ENCODE data around the gene NSD2.

NSD2 gene

DNA sequence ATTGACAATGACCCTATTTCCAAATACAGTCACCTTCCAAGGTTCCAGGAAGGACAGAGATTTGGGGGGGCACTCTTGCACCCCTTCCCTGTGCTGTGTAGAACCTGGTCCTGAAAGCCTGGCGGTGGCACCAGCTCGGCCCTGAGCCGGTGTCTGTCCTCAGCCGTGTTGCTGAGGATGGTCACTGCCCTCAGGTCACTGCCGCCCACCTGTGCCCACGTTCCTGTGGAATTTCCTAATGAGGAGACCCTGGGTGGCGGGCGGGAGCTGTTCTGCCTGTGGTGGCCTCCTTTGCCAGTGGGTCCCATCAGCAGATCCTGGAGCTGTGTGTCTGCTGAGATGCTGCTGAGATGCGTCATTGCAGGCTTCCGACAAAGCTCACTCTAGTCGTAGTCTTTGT lies 104.7 kb downstream of the NSD2 start:
- TF ChIP-seq, protein P1, sequence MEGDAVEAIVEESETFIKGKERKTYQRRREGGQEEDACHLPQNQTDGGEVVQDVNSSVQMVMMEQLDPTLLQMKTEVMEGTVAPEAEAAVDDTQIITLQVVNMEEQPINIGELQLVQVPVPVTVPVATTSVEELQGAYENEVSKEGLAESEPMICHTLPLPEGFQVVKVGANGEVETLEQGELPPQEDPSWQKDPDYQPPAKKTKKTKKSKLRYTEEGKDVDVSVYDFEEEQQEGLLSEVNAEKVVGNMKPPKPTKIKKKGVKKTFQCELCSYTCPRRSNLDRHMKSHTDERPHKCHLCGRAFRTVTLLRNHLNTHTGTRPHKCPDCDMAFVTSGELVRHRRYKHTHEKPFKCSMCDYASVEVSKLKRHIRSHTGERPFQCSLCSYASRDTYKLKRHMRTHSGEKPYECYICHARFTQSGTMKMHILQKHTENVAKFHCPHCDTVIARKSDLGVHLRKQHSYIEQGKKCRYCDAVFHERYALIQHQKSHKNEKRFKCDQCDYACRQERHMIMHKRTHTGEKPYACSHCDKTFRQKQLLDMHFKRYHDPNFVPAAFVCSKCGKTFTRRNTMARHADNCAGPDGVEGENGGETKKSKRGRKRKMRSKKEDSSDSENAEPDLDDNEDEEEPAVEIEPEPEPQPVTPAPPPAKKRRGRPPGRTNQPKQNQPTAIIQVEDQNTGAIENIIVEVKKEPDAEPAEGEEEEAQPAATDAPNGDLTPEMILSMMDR (conservative IDR thresholded peaks at IDR 0.05) = no peak

DNA sequence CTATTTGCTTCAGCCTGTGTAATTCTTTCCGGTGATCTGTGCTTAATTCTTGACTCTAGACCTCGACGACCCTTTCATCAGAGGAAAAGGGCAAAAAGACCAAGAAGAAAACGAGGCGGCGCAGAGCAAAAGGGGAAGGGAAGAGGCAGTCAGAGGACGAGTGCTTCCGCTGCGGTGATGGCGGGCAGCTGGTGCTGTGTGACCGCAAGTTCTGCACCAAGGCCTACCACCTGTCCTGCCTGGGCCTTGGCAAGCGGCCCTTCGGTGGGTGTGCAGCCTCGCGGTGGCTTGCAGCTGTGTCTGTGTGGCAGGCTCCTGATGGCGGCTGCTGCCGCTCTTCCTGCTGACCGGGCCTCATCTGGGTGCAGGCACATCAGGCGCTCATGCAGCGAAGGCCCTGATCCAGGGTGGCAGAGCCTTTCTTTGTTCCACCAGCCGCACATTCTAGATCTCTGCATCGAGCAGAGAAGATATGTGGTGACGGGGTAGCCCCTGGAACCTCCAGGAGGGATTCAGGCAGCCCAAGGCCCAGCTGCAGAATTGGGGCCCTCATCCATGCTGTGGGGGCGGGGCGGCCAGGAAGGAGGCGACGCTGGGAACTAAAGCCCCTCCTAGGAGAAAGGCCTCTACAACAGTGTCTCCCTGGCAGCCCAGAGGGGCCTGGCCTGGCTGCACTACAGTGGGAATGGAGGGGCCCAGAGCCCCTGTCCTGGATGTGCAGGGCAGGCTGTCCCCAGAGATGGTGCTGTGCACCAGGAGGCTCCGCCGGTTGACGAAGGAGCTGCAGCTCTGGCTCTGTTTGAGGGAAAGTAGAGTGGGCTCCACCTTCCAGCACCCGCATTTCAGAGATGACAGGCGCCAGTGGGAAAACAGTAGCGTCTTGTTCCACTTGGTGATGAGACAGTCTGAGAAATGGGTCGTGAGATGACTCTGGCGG lies 105.5 kb downstream of the NSD2 start:
- TF ChIP-seq, protein P1 (conservative IDR thresholded peaks at IDR 0.05) = no peak
- H3K27ac ChIP-seq = no peak overlapping the region

More for the DNA sequence above, 104.7 kb downstream of the NSD2 start:
- no peak overlapping the region for H3K27ac ChIP-seq

DNA sequence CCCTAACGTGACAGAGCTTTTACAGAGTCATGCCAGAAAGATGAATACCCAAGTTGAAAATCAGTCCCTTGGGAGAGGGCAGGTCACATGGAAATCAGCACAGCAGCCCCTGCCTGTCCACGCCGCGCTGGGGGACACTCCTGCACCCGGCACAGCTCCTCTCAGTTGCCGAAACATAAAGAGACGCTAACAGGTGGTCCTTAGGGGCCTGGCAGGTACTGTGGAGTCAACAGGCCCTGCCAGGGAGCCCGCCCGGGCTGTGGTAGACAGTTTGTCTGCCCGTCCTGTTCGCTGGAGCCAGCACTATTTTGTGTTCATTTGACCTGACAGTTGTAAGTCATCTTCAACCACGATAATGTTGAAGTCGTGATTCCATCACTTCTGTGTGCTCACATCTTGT lies 107.0 kb downstream of the NSD2 start:
- no peak overlapping the region for H3K27ac ChIP-seq
- TF ChIP-seq, protein P1 (conservative IDR thresholded peaks at IDR 0.05) = no peak

DNA sequence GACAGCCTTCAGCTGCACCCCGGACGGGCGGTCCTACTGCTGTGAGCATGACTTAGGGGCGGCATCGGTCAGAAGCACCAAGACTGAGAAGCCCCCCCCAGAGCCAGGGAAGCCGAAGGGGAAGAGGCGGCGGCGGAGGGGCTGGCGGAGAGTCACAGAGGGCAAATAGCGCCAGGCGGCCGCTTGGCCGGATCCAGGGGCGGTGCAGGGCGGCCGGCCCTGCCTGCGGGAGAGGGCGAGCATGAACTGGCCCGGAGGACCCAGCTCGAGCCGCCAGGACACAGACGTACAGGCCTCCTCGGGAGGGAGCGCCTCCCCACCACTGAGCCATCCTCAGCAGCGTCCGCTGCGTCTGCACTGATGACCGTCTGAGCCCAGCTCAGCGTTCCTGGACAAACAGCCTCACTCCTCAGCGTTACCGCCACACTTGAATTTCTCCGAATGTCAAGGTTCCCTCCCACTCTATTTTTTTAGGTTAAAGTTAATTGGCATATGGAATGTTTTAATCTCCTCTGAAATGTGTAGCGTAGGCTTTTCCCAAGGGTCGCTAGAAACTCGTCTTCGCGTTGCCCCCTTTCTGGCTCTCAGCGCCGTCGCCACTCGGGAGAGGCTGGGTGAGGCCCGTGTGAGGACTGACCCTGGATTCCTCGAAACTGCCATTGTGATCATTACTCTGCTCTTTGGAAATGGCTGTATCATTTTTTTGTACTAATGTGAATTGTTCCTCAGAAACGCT lies 107.7 kb downstream of the NSD2 start:
- TF ChIP-seq, protein P1 (conservative IDR thresholded peaks at IDR 0.05) = no peak
- no peak overlapping the region for H3K27ac ChIP-seq

DNA sequence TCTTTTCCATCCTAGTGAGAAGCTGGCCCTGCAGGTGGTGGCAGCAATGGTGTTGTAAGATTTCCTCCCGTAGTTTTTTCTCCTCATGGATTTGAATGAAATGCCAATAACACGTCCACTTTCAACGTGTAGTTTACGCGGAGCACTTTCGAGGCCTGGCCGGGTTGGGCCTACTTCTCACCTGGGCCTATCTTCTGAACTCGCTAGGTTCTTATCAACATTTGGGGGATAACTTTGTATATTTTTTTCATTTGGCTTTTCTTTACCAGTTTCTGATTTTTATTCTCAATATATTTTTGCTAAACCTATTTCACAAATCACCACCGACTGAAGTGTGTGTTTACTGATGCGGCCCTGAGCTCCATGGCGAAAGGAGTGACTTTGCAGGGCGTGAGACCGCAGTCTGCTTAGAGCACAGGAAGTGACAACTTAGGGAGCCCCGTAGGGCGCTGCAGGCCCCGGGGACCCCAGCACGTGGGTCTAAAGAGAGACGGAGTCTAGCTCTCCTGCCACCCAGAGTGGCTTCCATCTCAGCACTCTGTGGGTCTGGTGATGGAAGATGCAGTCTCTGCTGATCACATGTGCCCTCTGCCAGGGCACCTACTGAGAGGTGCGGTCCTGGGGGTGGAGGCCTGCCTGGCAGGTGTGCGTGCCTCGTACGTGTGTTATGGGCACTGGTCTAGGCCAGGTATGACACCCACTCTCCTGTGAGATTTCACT lies 108.4 kb downstream of the NSD2 start:
- H3K27ac ChIP-seq = no peak overlapping the region
- TF ChIP-seq, protein P1 (conservative IDR thresholded peaks at IDR 0.05) = no peak

DNA sequence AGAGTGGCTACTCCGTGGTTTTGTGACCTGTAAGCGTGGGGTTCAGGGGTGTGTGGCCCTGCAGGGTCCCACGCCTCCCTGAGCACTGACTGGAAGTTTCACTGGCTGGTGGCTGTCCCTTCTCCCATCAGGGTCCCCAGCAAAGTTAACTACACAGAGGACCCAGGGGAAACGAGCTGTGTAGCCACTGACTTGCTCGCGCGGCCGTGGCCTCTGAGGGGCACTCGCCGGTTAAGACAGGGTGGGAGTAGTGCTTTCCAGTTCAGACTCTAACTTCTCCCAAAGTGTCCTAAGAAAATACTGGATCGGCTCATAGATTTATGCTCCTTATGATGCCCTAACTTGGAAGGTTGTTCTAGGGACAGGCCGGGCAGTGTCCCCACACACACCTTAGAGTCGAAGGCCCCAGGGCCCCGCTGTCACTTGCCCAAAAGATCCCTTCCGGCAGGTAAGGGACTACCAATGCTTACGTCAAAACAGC lies 109.4 kb downstream of the NSD2 start:
- TF ChIP-seq, protein P1 (conservative IDR thresholded peaks at IDR 0.05) = no peak
- H3K27ac ChIP-seq = no peak overlapping the region

Measured in VCaP (cell line).